ENCODE measurements around the gene CD55.
A peak's percentile ranks its signal among the peaks of the same experiment; 100 is the strongest.

Gene CD55, protein sequence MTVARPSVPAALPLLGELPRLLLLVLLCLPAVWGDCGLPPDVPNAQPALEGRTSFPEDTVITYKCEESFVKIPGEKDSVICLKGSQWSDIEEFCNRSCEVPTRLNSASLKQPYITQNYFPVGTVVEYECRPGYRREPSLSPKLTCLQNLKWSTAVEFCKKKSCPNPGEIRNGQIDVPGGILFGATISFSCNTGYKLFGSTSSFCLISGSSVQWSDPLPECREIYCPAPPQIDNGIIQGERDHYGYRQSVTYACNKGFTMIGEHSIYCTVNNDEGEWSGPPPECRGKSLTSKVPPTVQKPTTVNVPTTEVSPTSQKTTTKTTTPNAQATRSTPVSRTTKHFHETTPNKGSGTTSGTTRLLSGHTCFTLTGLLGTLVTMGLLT

DNA sequence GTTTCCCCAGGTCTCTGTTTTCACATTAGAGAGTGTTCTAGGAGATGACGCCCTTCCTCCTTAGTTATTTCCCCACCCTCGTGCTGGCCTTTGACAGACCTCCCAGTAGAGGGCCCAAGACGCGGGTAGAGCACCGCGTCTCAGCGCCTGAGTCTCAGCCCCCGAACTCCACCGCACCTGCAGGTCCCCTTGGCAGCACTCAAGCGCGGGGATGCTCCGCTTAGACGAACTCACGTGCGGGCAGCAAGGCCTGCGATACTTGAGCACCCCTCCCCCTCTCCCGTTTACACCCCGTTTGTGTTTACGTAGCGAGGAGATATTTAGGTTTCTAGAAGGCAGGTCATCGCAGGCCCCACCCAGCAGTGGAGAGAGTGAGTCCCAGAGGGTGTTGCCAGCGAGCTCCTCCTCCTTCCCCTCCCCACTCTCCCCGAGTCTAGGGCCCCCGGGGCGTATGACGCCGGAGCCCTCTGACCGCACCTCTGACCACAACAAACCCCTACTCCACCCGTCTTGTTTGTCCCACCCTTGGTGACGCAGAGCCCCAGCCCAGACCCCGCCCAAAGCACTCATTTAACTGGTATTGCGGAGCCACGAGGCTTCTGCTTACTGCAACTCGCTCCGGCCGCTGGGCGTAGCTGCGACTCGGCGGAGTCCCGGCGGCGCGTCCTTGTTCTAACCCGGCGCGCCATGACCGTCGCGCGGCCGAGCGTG lies at the start of gene CD55:
Gene CD55 (plus strand): TSS at position 600 of the 711 bp plus-strand sequence. CDS start 88 bp downstream, at position 688.
- DNase-seq: peak; percentile 39

DNA sequence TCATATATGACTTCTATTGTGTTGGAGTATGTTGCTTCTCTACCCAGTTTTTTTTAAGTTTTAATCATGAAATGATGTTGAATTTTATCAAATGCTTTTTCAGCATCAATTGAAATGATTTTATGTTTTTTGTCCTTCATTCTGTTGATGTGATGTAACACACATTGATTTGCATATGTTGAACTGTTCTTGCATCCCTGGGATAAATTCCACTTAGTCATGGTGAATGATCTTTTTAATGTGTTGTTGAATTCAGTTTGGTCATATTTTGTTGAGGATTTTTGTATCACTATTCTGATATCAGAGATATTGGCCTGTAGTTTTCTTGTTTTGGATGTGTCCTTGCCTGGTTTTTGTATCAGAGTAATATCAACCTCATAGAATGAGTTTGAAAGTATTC lies 46.6 kb upstream of the CD55 start:
- DNase-seq: no peak

DNA sequence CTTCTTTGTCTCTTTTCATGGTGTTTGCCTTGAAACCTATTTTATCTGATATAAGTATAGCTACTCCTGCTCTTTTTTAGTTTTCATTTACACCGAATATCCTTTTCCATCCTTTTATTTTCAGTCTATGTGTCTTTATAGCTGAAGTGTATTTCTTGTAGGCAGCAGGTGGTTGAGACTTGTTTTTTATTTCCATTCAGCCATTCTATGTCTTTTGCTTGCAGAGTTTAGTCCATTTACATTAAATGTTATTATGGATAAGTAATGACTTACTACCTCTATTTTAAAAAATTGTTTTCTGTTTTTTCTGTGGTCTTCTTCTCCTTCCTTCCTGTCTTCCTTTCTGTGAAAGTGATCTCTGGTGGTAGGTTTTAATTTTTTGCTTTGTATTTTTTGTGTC lies 45.0 kb upstream of the CD55 start:
- no peak for DNase-seq

DNA sequence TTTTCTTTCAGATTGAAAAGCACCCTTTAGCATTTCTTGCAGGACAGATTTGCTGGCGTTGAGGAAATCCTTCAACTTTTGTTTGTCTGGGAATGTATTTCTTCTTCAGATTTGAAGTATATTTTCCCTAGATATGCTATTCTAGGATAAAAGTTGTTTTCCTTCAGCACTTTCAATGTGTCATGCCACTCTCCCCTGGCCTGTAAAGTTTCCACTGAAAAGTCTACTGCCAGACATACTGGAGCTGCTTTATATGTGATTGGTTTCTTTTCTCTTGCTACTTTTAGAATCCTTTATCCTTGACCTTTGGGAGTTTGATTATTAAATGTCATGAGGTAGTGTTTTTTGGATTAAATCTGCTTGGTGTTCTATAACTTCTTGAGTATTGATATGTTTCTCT lies 44.2 kb upstream of the CD55 start:
- DNase-seq: no peak

DNA sequence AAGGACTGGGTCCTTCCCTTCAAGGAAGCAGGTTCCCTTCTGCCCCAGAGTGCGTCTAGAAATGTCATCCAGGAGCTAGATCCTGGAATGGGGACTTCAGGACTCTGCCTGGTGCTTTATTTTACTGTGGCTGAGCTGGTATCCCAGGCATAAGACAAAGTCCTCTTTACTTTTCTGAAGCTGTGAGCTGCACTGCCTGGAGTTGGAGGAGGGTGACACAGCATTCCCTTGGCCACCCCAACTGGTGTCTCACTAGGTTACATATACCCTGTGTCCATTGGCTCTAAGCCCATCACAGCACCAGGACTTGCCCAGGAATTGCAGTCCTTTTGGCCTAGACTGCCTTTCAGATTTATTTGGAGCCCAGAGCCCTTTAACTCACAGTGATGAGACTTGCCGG lies 41.8 kb upstream of the CD55 start:
- DNase-seq: no peak

DNA sequence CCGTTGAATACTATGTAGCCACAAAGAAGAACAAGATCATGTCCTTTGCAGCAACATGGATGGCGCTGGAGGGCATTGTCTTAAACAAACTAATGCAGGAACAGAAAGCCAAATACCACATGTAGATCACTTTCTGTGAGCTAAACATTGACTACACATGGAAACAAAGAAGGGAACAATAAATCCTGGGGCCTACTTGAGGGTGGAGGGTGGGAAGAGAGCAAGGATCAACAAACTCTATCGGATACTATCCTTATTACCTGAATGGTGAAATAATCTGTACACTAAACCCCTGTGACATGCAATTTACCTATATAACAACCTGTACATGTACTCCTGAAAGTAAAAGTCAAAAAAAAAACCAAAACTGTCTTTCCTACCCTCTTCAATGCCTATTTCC lies 40.8 kb upstream of the CD55 start:
- DNase-seq: no peak

DNA sequence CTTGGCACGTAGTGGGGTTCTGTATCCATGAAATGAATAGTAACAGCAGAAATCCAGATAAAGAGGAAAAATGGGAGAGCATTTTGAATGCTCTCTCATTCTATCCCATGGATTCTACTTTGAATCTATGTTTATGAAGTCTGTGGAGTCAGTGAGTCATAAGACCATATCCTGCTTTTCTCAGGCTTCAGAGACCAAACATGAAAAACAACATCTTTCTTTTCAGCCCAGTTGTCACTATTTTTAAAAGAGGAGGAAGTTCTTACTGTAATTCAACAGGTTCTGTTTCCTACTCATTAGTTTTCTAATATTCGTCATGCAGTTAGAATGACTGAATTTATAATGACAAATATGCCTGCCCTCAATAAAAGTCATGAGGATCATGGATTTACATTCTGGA lies 39.4 kb upstream of the CD55 start:
- DNase-seq: no peak

DNA sequence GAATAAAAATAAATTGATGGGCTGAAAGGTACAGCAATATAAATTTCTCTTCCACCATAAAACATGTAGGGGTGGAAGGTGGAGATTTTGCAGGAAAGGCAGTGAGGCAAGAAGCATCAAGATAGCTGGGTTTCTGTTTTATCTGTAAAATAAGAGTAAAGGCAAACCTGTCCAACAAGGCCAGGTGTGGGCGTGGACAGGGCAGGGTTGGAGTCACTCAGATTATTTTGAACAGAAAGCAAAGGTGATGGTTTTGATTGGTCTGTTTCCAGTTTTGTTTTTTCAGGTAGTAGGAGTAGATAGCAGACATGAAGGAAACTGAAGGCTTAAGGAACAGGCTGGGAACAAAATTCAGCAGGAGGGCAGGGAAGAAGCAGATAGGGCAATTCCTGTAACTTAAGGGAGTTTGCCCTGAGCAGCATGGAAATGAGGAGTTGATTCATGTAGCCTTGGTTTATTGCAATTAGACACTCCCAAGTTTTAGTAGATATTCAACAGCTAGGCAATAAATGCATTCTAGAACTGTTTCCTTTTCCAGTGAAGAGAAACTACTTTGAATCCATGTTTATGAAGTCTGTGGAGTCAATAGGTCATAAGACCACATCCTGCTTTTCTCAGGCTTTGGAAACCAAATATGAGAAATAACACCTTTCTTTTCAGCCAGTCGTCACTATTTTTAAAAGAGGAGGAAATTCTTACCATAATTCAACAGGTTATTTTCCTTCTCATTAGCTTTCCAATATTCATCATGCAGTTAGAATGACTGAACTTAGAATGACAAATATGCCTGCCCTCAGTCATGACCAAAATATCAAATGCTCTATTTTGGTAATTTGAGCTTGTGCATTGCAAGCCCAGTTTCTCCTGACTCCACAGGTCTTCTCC lies 38.7 kb upstream of the CD55 start:
- no peak for DNase-seq

DNA sequence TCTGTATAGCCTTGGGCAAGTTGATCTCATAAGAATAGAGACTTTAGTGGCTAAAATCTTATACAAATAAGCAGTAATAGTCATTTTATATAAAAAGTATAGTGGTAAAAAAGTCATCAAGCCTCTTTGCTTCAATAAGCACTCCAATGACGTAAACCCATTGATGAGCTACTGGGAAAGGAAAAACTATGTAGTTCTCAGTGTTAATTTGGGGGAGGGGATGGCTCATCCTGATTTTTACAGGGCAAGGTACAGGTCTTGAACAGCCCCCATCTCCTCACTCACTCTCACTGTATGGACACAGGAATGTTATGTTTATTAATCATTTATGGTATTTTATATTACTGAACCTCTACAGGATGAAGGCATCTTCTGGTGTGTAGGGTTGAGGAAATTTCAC lies 38.1 kb upstream of the CD55 start:
- no peak for DNase-seq

DNA sequence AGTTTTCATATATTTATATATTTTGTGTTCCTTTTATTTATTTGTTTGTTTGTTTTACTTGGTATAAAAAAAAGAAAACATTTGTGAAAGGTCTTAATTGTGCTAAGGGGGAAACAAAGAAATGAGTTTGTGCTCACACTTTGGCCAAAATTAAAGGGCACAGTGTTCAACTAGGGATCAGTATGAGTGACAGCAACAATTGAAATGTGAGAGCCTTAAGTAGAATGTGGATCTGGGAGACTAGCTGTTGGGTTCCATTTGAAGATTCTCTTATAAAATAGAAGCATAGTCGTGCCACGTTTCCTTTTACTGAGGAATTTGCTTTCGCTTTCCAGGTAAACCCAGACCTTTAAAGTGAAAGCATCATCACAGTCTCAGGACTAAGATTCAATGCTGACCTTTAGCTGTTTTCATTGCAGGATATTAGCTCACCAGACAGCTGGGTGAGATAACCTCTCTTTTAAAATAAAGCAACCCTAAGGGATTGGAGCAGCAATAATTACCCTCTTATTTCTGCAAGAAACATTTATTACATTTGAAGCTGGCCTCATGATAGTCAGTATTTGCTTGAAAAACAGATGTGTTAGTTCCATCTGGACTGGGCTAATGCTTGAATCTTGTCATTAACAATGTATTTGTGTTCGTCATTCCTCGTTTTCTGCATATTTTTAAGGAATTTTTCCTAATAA lies 37.1 kb upstream of the CD55 start:
- no peak for DNase-seq

DNA sequence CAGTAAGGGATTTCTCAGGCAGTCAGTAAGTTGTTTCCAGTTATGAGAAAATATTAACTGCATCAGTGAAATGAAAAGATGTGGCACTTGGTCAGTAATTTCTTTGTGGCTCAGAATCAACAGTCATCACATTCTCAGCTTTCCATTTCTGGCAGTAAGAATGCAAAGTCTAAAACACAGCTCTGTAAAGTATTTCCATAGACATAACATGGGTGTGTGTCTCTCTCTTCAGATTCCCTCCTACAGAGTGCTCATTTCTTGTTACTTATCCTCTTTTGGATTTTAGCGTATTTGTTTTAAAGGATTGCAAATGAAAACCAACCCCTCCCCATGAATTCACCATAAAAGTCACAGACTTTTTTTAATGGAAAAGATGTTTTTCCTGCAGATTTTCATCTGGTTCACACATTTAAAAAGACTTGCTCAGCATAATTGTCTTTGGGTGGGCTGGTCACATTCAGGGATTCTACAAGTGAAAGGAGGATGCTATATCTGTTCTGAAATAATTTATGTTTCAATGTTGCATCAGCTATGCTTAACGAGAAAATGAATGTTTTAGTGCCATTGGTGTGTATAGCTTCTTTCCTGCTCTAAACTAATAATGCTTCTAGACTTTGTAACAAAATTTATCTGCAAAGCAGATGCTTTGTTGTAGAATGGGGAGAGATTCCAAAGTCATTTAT lies 34.6 kb upstream of the CD55 start:
- no peak for DNase-seq

DNA sequence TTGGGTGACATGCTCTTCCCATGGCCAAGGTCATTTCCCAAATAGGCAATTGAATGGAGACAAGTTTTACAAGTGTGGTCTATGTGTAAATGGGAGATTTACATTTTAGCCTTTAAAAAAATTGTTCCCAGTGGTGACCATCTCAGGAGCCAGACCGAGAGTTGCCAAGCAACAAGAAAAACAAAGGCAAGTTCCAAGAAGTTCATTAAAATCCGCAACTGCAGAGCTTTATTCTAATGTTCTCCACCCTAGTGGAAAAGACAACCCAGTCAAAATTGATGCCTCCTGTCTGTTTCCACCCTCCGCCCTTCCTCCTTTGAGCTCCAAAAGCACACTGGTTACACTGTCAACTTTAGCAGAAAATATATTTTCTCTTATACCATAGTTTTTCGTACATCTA lies 33.2 kb upstream of the CD55 start:
- DNase-seq: no peak

DNA sequence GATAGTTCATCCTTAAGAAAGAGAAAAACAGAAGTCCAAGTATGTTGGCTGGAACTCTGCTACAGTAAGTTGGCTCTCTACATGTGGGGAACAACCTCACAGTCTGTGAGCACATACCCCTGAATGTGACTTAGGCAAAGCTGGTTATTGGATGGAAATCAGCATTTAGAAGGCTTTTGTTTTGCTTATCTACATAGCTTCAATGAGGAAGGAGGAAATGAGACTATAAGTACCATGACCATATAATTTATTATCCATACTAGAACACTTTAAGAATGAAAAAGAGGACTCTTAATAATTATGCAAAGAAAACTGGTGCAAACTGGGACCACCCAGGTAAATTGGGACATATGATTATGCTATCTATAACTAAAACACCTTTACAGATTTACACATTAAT lies 31.7 kb upstream of the CD55 start:
- DNase-seq: no peak

DNA sequence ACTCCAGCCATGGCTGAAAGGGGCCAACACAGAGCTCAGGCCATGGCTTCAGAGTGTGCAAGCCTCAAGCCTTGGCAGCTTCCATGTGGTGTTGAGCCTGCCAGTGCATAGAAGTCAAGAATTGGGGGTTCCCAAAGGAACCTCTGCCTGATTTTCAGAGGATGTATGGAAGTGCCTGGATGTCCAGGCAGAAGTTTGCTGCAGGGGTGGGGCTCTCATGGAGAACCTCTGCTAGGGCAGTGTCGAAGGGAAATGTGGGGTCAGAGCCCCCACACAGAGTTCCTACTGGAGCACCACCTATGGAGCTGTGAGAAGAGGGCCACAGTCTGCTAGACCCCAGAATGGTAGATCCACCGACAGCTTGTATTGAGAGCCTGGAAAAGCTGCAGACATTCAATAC lies 29.8 kb upstream of the CD55 start:
- no peak for DNase-seq

DNA sequence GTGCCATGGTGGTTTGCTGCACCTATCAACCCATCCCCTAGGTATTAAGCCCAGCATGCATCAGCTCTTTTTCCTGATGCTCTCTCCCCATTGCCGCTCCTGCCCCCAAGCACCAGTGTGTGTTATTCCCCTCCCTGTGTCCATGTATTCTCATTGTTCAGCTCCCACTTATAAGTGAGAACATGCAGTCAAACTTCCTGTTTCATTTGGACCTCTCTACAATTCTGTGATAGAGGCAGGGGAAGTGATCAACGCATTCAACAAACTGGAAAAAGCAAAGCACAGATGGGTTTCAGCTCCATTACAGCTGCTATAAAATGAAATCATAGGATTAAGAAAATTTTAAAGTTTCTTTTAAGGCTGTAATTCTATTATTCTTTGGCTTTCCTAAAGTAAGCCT lies 23.3 kb upstream of the CD55 start:
- DNase-seq: no peak

DNA sequence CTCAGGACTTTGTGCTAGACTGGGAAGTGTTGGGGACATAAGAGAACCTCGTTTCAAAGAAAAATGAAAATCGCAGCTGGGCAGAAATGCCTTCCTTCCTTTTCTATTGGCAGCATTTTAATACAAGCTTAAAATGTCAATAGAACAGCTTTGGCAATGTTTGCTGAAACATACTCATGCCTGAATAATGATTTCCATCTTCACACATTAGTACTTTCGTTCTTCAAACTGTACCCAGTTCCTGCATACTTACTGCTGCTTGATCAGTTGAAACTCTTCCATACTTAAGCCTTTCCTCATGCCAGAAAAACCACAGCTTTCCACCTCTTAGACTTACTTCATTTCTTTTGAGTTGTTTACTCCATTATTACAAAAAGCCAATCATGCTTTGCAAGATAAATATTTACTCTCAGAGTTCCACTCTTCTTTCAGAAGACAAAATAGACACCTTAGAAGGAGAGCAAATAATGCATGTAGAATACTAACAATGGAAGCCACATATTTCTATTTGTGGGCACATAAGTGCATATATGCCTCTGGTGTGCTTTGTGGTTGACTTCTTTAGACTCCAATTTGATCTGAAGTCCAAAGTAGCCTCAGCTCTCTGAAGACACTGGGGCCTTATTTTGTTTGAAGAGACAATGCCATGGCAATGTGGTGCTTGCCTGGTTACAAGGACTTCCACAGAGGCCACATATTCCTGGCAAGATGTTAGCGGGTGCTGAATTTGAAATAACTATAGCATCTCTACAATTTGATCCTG lies 22.7 kb upstream of the CD55 start:
- DNase-seq: no peak

DNA sequence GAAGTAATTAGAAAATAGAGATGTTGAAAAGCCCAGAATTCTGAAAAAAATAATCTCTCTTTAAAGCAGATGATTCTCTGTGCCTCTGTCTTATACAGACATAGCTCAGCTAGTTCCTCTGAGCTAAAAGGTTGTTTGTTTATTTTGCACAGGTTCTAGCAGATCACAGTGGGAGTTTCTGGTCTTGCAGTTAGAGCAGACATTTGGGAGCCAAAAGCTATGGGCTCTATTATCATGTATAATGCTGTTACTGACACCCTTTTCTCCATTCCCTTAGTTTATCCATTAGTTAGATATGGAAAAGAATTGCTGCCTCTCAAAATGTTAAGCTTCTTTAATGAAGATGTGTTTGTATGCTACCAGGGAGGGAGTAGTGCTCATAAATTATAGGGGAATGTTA lies 20.5 kb upstream of the CD55 start:
- no peak for DNase-seq

DNA sequence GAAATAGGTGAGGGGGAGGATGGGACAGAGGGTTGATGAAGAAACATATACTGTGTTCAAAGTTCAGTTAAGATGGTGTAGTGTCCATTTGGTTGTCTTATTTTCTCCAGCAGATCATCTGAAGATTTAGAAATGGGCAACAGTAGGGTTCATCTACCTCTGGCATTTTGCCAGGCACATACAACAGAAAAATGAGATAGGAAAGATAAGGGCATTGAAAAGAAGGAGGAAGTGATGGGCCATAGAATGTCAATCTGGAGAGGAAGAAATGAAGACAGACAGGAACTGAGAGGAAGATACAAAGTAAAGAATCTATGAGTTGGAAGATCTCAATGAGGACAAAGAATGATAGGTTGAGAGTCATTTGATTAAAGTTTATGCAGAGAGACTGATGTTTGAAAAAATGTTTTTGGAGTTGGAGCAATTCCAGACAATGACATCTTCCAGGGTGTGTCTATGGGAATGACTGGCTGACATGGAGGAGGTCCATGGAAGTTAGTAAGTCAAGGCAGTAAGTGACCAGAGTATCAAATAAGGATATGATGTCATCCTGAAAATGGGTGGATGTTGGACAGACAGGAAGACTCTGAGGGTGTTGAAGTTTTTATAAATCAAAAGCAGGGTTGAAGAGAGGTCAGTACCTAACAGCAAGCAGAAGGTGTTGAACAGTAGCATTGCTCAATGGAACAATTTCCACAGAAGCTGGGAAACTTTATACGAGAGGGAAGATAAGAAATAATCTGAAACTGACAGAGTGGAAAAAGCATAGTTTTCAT lies 18.7 kb upstream of the CD55 start:
- no peak for DNase-seq

DNA sequence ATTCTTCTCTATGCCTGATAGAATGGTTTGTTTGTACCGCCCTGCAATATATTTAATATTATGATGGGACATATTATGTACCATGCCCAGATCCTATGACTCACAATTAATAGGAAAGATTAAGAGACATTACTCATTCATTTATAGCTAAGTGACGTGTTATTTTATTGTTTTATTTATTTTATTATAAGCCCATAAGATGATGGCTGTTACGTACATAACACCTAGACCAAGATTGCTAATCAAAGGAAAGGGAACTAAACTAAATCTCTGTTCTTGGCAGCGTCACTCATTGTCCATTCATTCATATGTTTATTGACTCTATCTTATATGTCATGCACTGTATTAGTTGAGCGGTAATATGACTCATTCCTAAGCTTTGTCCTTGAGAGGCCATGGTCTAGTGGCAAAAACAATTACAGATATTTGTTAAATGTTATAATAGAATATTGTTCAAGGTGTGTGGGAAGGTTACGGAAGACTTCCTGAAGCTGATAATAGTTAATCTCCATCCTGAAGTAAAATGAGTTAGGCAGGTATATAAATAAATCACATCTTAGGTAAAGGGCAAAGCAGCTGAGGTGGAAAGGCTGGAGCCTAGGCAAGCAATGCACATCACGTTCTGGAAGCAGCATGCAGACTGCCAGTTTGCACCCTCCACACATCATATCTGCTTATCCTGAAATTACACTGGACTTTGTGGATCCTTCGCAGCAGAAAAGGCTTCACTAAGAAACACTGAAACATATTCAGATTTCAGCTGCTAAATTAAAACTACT lies 16.6 kb upstream of the CD55 start:
- no peak for DNase-seq

DNA sequence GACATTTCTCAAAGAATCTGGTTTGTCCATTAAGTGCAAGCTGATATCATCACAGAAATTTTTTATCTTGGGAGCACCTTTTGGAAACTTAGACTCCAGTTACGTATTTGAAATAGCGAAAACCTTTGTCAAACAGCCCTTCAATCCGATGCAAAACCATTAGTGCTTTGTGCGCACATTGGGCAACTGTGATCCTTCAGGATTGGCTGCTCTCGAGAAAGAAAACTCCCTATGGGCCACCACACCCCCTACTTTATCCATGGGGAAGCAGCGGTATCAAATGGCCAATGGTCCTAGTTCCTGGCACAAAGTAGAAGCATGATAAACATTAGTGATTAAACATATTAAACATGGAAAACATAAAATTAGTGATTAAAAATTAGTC lies 16.0 kb upstream of the CD55 start:
- no peak for DNase-seq
